Prostate gland (tissue), 2 donors: ENCODE measurements around the gene CCDC170. TPM values are rescaled to one million over a fixed set of nuclear protein-coding genes. Genes with fewer than 3 reads are reported as not detected.

Experiments used
- DNase-seq: peaks from one replicate; pipeline ENCODE4 v3.0.0-alpha.2; 2019; ENCODE audit warnings: low spot score
- H3K27ac ChIP-seq, 2 donors: fragments of 200-600 bp; sonication (generic); 2 replicates each; pipeline ENCODE4 v1.5.1; 2017 to 2019
- H3K27me3 ChIP-seq: fragments of 200-600 bp; sonication (generic); replicated peaks from 2 replicates; pipeline ENCODE4 v1.5.1; 2019; ENCODE audit not compliant: insufficient read depth
- H3K36me3 ChIP-seq, 2 donors: fragments of 200-600 bp; sonication (generic); 1 replicate in 1 of 2; 2 replicates in 1 of 2; pipeline versions ENCODE4 v1.5.1 to v1.8.1; 2017 to 2019
- H3K4me1 ChIP-seq: fragments of 200-600 bp; sonication (generic); replicated peaks from 2 replicates; pipeline ENCODE4 v1.5.1; 2019
- H3K4me3 ChIP-seq, 2 donors: fragments of 200-600 bp; sonication (generic); 2 replicates each; pipeline ENCODE4 v1.5.1; 2017 to 2019
- H3K9me3 ChIP-seq: fragments of 200-600 bp; sonication (generic); 2 replicates; pipeline ENCODE4 v1.5.1; 2017
- POLR2A ChIP-seq: fragments of 450-650 bp; IDR thresholded peaks from one replicate; pipeline ENCODE4 v1.6.1; 2016; ENCODE audit warnings: antibody characterized with exemption, mild to moderate bottlenecking
- POLR2AphosphoS5 ChIP-seq: sonication (generic); formaldehyde crosslinking; IDR thresholded peaks from one replicate; pipeline ENCODE4 v1.6.1; 2017; ENCODE audit warnings: antibody characterized with exemption
- WGBS: methylation state at CpG from one replicate; pipeline ENCODE4 v1.1.5; 2018; 5-methylcytosine and 5-hydroxymethylcytosine counted together
- intact Hi-C: fragments of 100-400 bp; cut with DNase I; formaldehyde crosslinking; loops from one replicate; pipeline ENCODE4 v1.14.2; 2022
- total RNA-seq, 2 donors: library from RNA; depleted of rRNA; stranded (reverse); fragments of >200 nt; gene quantifications; one replicate each; pipeline ENCODE4 v1.1.0, GENCODE V29; 2016
- TF ChIP-seq, protein P1 (sequence below), 4 experiments: fragments of 200-600 bp in 2 of 4; fragments of 450-650 bp in 2 of 4; sonication (generic) in 2 of 4; IDR thresholded peaks; 1 replicate in 3 of 4; 2 replicates in 1 of 4; pipeline ENCODE4 v1.5.1; 2016 to 2019; ENCODE audit warnings: antibody characterized with exemption in 4 of 4, mild to moderate bottlenecking in 2 of 4, moderate library complexity in 2 of 4

CCDC170 gene
- total RNA-seq, 2 donors from 2014 or later = 0.32 to 0.85 TPM

DNA sequence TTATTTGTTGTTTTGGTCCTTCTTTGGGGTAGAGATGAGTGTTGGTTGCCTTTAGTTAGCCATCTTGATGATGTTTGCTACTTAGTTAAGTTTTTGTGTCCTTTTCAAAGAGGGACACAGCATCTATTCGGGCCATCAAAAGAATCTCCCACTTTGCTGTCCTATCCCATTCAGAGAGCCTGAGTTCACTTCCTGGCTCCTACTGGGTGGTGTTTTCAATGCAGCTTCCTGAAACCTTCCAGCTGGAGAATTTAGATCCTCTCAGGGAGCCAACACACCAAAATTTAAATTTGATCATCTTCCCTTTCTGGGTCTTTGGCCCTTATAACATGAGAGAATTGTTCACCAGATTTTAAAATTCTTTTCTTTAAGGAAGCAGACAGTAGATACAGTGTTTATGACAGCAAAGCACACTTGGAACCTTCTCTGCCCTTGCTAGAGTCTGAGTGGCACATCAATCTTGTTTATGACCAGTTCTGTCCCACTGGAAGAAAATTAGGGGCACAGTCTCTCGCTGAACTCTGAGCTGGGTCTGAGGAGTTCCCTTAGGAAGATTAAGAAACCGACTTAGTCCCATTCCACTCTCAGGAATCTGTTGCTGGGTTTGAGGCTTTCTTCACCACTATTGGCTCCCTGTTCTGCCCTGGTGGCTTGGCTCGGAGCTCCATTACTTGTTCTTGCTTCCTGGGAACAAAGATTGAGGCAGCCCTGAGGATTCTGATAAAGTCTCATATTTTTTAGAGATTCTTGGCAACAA is 115.5 kb downstream of the CCDC170 start:
- Histone ChIP-seq H3K27ac (no peak overlapping the region), H3K4me3 (no peak overlapping the region), H3K36me3 (no peaks in the 10 kb centered on the region), H3K27me3 (no peaks in the 10 kb centered on the region), H3K4me1 (no peaks in the 10 kb centered on the region), H3K9me3 (no peaks in the 10 kb centered on the region)
- intact Hi-C loops = no loop called here
- 61% methylated on average over 4 of the region's 4 CpGs for WGBS
- DNase-seq = no peak
- TF ChIP-seq, protein P1, sequence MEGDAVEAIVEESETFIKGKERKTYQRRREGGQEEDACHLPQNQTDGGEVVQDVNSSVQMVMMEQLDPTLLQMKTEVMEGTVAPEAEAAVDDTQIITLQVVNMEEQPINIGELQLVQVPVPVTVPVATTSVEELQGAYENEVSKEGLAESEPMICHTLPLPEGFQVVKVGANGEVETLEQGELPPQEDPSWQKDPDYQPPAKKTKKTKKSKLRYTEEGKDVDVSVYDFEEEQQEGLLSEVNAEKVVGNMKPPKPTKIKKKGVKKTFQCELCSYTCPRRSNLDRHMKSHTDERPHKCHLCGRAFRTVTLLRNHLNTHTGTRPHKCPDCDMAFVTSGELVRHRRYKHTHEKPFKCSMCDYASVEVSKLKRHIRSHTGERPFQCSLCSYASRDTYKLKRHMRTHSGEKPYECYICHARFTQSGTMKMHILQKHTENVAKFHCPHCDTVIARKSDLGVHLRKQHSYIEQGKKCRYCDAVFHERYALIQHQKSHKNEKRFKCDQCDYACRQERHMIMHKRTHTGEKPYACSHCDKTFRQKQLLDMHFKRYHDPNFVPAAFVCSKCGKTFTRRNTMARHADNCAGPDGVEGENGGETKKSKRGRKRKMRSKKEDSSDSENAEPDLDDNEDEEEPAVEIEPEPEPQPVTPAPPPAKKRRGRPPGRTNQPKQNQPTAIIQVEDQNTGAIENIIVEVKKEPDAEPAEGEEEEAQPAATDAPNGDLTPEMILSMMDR (IDR thresholded peaks at IDR 0.05) = no peak
- no peak for TF ChIP-seq POLR2A
- TF ChIP-seq POLR2AphosphoS5 = no peak

- TF ChIP-seq POLR2A (no peak), POLR2AphosphoS5 (no peak)
- TF ChIP-seq, protein P1 (IDR thresholded peaks at IDR 0.05) = no peak
- Histone ChIP-seq H3K27ac (no peak overlapping the region), H3K27me3 (no peaks in the 10 kb centered on the region), H3K4me3 (no peak overlapping the region), H3K36me3 (no peaks in the 10 kb centered on the region), H3K4me1 (no peaks in the 10 kb centered on the region), H3K9me3 (no peaks in the 10 kb centered on the region)
- WGBS = 43% methylated on average over 1 of the region's 1 CpG
- no peak for DNase-seq
- intact Hi-C loops = no loop called here
Observed at GRCh38 chr6:151610326-151610725, 116.5 kb downstream of the CCDC170 start.

- Histone ChIP-seq H3K9me3 (no peaks in the 10 kb centered on the region), H3K4me1 (no peaks in the 10 kb centered on the region), H3K4me3 (no peak overlapping the region), H3K27me3 (no peaks in the 10 kb centered on the region), H3K27ac (no peak overlapping the region), H3K36me3 (no peaks in the 10 kb centered on the region)
- no peak for DNase-seq
- TF ChIP-seq, protein P1 (IDR thresholded peaks at IDR 0.05) = no peak
- no peak for TF ChIP-seq POLR2A
- TF ChIP-seq POLR2AphosphoS5 = no peak
- intact Hi-C loops = no loop called here
- WGBS = 90% methylated on average over 4 of the region's 4 CpGs
Observed at GRCh38 chr6:151614630-151615029, 120.8 kb downstream of the CCDC170 start.

DNA sequence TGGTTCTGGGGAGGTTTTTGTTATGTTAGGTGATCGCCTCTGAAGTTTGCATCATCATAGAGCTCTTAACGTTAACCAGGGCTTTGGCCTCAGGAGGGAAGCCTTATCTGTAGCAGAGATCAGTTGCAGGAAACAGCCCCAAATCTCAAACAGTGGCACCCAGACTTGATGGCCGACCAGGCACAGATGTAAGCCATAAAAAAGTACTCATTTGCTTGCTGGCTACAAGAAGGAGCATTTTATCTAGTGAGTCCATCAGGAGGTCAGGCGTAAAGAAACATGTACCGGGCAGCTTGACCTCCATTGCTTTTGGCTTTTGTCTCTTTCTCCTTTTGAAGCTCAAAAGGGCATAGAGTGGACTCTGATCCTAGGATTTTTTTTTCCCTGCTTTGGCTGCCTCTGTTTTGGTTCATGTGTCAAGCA is 122.3 kb downstream of the CCDC170 start:
- TF ChIP-seq POLR2AphosphoS5 = no peak
- TF ChIP-seq POLR2A = no peak
- TF ChIP-seq, protein P1 (IDR thresholded peaks at IDR 0.05) = no peak
- Histone ChIP-seq H3K9me3 (no peaks in the 10 kb centered on the region), H3K4me3 (no peak overlapping the region), H3K36me3 (no peaks in the 10 kb centered on the region), H3K4me1 (no peaks in the 10 kb centered on the region), H3K27me3 (no peaks in the 10 kb centered on the region), H3K27ac (no peak overlapping the region)
- no peak for DNase-seq
- WGBS = 28% methylated on average over 5 of the region's 5 CpGs
- intact Hi-C loops = no loop called here

GRCh38 chr6:151616600-151616999 is 122.8 kb downstream of the CCDC170 start:
- no peaks in the 10 kb centered on the region for H3K9me3 ChIP-seq
- no peak for TF ChIP-seq POLR2A
- TF ChIP-seq, protein P1 (IDR thresholded peaks at IDR 0.05) = no peak
- TF ChIP-seq POLR2AphosphoS5 = no peak
- no peak overlapping the region for H3K4me3 ChIP-seq
- H3K36me3 ChIP-seq = no peaks in the 10 kb centered on the region
- H3K27me3 ChIP-seq = no peaks in the 10 kb centered on the region
- WGBS = 79% methylated on average over 2 of the region's 2 CpGs
- H3K27ac ChIP-seq = no peak overlapping the region
- no peaks in the 10 kb centered on the region for H3K4me1 ChIP-seq
- intact Hi-C loops = no loop called here
- DNase-seq = no peak
